HT-29 (cell line): ENCODE measurements around the gene TASOR2. TPM values are rescaled to one million over a fixed set of nuclear protein-coding genes. Genes with fewer than 3 reads are reported as not detected.

Experiments used
- total RNA-seq: library from RNA; depleted of rRNA; stranded (reverse); fragments of >200 nt; shearing (Covaris generic); gene quantifications from 2 replicates; pipeline ENCODE4 v1.2.3, GENCODE V29; 2014; rRNA removed

TASOR2 gene
- total RNA-seq, 1 experiment from 2014 or later = 49.7 TPM

Other genes with a start within 250 kb of the TASOR2 start
- gene CALML5, start 185.3 kb upstream of the TASOR2 start, total RNA-seq = 0.71 and 1.7 TPM in 2 replicates
- gene CALML3, start 159.9 kb upstream of the TASOR2 start, total RNA-seq = not detected in 2 replicates
- 32.6 and 34.7 TPM in 2 replicates for gene ASB13, start 18.2 kb upstream of the TASOR2 start, total RNA-seq
- gene GDI2, start 128.6 kb downstream of the TASOR2 start, total RNA-seq = 185 and 211 TPM in 2 replicates
- gene ANKRD16, start 205.1 kb downstream of the TASOR2 start, total RNA-seq = 8.7 and 12.7 TPM in 2 replicates
- gene FBH1, start 205.4 kb downstream of the TASOR2 start, total RNA-seq = 63.0 and 85.9 TPM in 2 replicates